ENCODE results near the gene GAA.

Gene GAA

GRCh38 chr17:80110447-80110812 lies 9.0 kb downstream of the GAA start:
- no peaks in the 10 kb centered on the region for H3K36me3 ChIP-seq (ENCODE audit: control insufficient read depth in 2 of 2, insufficient read depth in 2 of 2, low read length in 2 of 2)

DNA sequence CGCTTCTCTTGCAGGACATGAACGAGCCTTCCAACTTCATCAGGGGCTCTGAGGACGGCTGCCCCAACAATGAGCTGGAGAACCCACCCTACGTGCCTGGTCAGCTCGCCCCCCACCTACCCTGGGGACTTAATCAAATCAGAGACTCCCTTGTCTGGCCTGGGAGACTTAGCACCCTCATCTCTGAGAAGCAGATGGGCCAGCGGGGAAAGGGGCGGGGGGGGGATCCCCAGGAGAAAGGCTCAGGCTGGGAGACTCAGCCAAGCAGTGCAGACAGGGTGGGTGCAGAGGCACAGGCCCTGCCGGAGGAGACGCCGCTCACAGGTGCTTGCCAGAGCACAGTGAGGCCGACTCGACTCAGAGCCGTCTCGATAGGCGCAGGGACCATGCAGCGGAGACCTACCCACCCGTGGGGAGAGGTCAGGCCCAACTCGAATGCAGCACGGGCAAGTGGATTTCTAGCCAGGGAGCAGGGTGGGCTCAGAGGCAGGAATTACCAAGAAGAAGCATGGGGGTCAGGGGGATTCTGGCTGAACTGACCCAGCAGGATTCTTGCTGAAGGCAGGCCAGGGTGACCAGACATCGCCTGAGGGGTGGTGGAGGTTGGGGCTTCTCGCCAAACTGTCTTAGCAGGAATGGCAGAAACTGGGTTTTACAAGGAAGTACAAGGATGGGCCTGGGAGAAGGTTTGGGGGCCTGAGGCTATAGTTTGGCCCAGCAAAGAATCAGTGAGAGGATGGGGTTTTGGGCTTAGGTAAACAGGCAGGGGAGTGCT lies 9.7 kb downstream of the GAA start:
- no peaks in the 10 kb centered on the region for H3K4me1 ChIP-seq (ENCODE audit: control insufficient read depth in 2 of 2, insufficient read depth in 2 of 2, low read length in 2 of 2)
- no peak overlapping the region for H3K27ac ChIP-seq (ENCODE audit: low read depth in 2 of 2, low read length in 2 of 2)
- H3K9me3 ChIP-seq (ENCODE audit: control insufficient read depth in 2 of 2, low read length in 2 of 2): no peaks in the 10 kb centered on the region
- no peaks in the 10 kb centered on the region for H3K36me3 ChIP-seq (ENCODE audit: control insufficient read depth in 2 of 2, insufficient read depth in 2 of 2, low read length in 2 of 2)
- no peak overlapping the region for H3K4me3 ChIP-seq (ENCODE audit: low read length in 2 of 2)
- no peak overlapping the region for H3K9ac ChIP-seq (ENCODE audit: low read depth in 1 of 2, low read length in 2 of 2)
- H3K27me3 ChIP-seq (ENCODE audit: control insufficient read depth in 2 of 2, insufficient read depth in 2 of 2, low read length in 2 of 2): no peaks in the 10 kb centered on the region

More at GRCh38 chr17:80110447-80110812, 9.0 kb downstream of the GAA start:
- Histone ChIP-seq H3K4me1 (ENCODE audit: control insufficient read depth in 2 of 2, insufficient read depth in 2 of 2, low read length in 2 of 2) (no peaks in the 10 kb centered on the region), H3K27ac (ENCODE audit: low read depth in 2 of 2, low read length in 2 of 2) (no peak overlapping the region), H3K27me3 (ENCODE audit: control insufficient read depth in 2 of 2, insufficient read depth in 2 of 2, low read length in 2 of 2) (no peaks in the 10 kb centered on the region), H3K4me3 (ENCODE audit: low read length in 2 of 2) (no peak overlapping the region), H3K9ac (ENCODE audit: low read depth in 1 of 2, low read length in 2 of 2) (no peak overlapping the region), H3K9me3 (ENCODE audit: control insufficient read depth in 2 of 2, low read length in 2 of 2) (no peaks in the 10 kb centered on the region)

- Histone ChIP-seq H3K4me3 (ENCODE audit: low read length in 2 of 2) (no peak overlapping the region), H3K27ac (ENCODE audit: low read depth in 2 of 2, low read length in 2 of 2) (no peak overlapping the region), H3K4me1 (ENCODE audit: control insufficient read depth in 2 of 2, insufficient read depth in 2 of 2, low read length in 2 of 2) (no peaks in the 10 kb centered on the region), H3K36me3 (ENCODE audit: control insufficient read depth in 2 of 2, insufficient read depth in 2 of 2, low read length in 2 of 2) (no peaks in the 10 kb centered on the region), H3K9ac (ENCODE audit: low read depth in 1 of 2, low read length in 2 of 2) (no peak overlapping the region), H3K9me3 (ENCODE audit: control insufficient read depth in 2 of 2, low read length in 2 of 2) (no peaks in the 10 kb centered on the region), H3K27me3 (ENCODE audit: control insufficient read depth in 2 of 2, insufficient read depth in 2 of 2, low read length in 2 of 2) (no peaks in the 10 kb centered on the region)
Observed at GRCh38 chr17:80111702-80112470, 10.5 kb downstream of the GAA start.

GRCh38 chr17:80112471-80113032 lies 11.2 kb downstream of the GAA start:
- H3K36me3 ChIP-seq (ENCODE audit: control insufficient read depth in 2 of 2, insufficient read depth in 2 of 2, low read length in 2 of 2): no peaks in the 10 kb centered on the region
- H3K4me1 ChIP-seq (ENCODE audit: control insufficient read depth in 2 of 2, insufficient read depth in 2 of 2, low read length in 2 of 2): no peaks in the 10 kb centered on the region
- no peak overlapping the region for H3K4me3 ChIP-seq (ENCODE audit: low read length in 2 of 2)
- no peak overlapping the region for H3K27ac ChIP-seq (ENCODE audit: low read depth in 2 of 2, low read length in 2 of 2)
- H3K27me3 ChIP-seq (ENCODE audit: control insufficient read depth in 2 of 2, insufficient read depth in 2 of 2, low read length in 2 of 2): no peaks in the 10 kb centered on the region
- no peak overlapping the region for H3K9ac ChIP-seq (ENCODE audit: low read depth in 1 of 2, low read length in 2 of 2)
- no peaks in the 10 kb centered on the region for H3K9me3 ChIP-seq (ENCODE audit: control insufficient read depth in 2 of 2, low read length in 2 of 2)

GRCh38 chr17:80113033-80113484 lies 11.7 kb downstream of the GAA start:
- Histone ChIP-seq H3K9ac (ENCODE audit: low read depth in 1 of 2, low read length in 2 of 2) (no peak overlapping the region), H3K27me3 (ENCODE audit: control insufficient read depth in 2 of 2, insufficient read depth in 2 of 2, low read length in 2 of 2) (no peaks in the 10 kb centered on the region), H3K4me1 (ENCODE audit: control insufficient read depth in 2 of 2, insufficient read depth in 2 of 2, low read length in 2 of 2) (no peaks in the 10 kb centered on the region), H3K4me3 (ENCODE audit: low read length in 2 of 2) (no peak overlapping the region), H3K9me3 (ENCODE audit: control insufficient read depth in 2 of 2, low read length in 2 of 2) (no peaks in the 10 kb centered on the region), H3K36me3 (ENCODE audit: control insufficient read depth in 2 of 2, insufficient read depth in 2 of 2, low read length in 2 of 2) (no peaks in the 10 kb centered on the region), H3K27ac (ENCODE audit: low read depth in 2 of 2, low read length in 2 of 2) (no peak overlapping the region)

GRCh38 chr17:80114758-80115157 lies 13.4 kb downstream of the GAA start:
- no peak overlapping the region for H3K27ac ChIP-seq (ENCODE audit: low read depth in 2 of 2, low read length in 2 of 2)
- H3K9ac ChIP-seq (ENCODE audit: low read depth in 1 of 2, low read length in 2 of 2): no peak overlapping the region
- H3K4me3 ChIP-seq (ENCODE audit: low read length in 2 of 2): no peak overlapping the region
- no peaks in the 10 kb centered on the region for H3K27me3 ChIP-seq (ENCODE audit: control insufficient read depth in 2 of 2, insufficient read depth in 2 of 2, low read length in 2 of 2)
- H3K36me3 ChIP-seq (ENCODE audit: control insufficient read depth in 2 of 2, insufficient read depth in 2 of 2, low read length in 2 of 2): peaks cover 0 to 2% of the 10 kb centered on the region in 2 donors
- no peaks in the 10 kb centered on the region for H3K4me1 ChIP-seq (ENCODE audit: control insufficient read depth in 2 of 2, insufficient read depth in 2 of 2, low read length in 2 of 2)
- no peaks in the 10 kb centered on the region for H3K9me3 ChIP-seq (ENCODE audit: control insufficient read depth in 2 of 2, low read length in 2 of 2)

- Histone ChIP-seq H3K4me1 (ENCODE audit: control insufficient read depth in 2 of 2, insufficient read depth in 2 of 2, low read length in 2 of 2) (no peaks in the 10 kb centered on the region), H3K9ac (ENCODE audit: low read depth in 1 of 2, low read length in 2 of 2) (no peak overlapping the region), H3K36me3 (ENCODE audit: control insufficient read depth in 2 of 2, insufficient read depth in 2 of 2, low read length in 2 of 2) (peaks cover 0 to 2% of the 10 kb centered on the region in 2 donors), H3K27ac (ENCODE audit: low read depth in 2 of 2, low read length in 2 of 2) (no peak overlapping the region), H3K4me3 (ENCODE audit: low read length in 2 of 2) (no peak overlapping the region), H3K9me3 (ENCODE audit: control insufficient read depth in 2 of 2, low read length in 2 of 2) (no peaks in the 10 kb centered on the region), H3K27me3 (ENCODE audit: control insufficient read depth in 2 of 2, insufficient read depth in 2 of 2, low read length in 2 of 2) (no peaks in the 10 kb centered on the region)
Observed at GRCh38 chr17:80115159-80115558, 13.8 kb downstream of the GAA start.

DNA sequence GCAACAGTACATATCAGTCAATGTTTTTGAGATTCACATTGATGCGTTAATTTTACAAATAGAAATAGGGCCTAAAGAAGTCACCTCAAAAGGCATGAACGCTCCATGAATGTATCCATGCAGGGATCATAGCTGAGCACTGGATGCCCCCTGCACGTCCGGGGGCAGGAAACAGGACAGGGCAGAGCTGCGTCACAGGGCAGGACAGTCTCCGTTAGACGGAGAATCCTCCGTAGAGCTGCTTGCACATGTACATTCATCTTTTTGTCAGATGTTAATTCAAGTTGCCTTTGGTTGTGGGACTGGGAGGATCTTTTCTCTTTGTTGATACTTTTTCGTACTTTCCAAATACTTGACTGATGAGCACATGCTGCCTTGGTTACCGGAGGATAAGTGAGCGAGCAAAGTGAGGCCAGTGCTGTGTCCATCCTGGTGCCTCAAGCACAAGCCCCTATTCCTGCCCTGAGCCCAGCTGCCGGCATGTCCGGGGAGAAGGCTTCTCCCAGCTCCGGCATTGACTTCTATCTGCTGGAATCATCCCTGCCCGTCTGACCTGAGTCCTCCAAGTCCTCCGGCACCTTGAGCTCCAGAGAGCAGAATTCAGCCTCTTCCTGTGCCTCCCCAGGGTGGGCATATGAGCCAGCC lies 15.0 kb downstream of the GAA start:
- Histone ChIP-seq H3K4me3 (ENCODE audit: low read length in 2 of 2) (no peak overlapping the region), H3K4me1 (ENCODE audit: control insufficient read depth in 2 of 2, insufficient read depth in 2 of 2, low read length in 2 of 2) (no peaks in the 10 kb centered on the region), H3K27me3 (ENCODE audit: control insufficient read depth in 2 of 2, insufficient read depth in 2 of 2, low read length in 2 of 2) (no peaks in the 10 kb centered on the region), H3K9ac (ENCODE audit: low read depth in 1 of 2, low read length in 2 of 2) (no peak overlapping the region), H3K36me3 (ENCODE audit: control insufficient read depth in 2 of 2, insufficient read depth in 2 of 2, low read length in 2 of 2) (peaks cover 0 to 2% of the 10 kb centered on the region in 2 donors), H3K27ac (ENCODE audit: low read depth in 2 of 2, low read length in 2 of 2) (no peak overlapping the region), H3K9me3 (ENCODE audit: control insufficient read depth in 2 of 2, low read length in 2 of 2) (no peaks in the 10 kb centered on the region)

DNA sequence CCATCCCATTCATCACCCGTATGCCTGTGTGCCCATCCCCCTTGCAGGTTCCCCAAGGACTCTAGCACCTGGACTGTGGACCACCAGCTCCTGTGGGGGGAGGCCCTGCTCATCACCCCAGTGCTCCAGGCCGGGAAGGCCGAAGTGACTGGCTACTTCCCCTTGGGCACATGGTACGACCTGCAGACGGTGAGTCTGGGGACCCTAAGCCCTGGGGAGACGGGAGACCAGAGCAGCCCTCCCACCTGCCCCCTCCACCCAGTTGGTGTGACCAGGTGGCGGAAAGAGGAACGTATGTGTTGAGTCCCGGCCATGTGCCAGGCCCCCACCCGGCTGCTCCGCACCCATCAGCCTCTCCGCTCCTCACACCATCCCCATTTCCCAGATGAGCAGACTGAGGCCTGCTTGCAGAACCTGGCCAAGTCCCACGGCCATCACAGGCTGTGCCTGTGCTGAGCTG lies 15.6 kb downstream of the GAA start:
- Histone ChIP-seq H3K36me3 (ENCODE audit: control insufficient read depth in 2 of 2, insufficient read depth in 2 of 2, low read length in 2 of 2) (peaks cover 0 to 2% of the 10 kb centered on the region in 2 donors), H3K4me1 (ENCODE audit: control insufficient read depth in 2 of 2, insufficient read depth in 2 of 2, low read length in 2 of 2) (no peaks in the 10 kb centered on the region), H3K9me3 (ENCODE audit: control insufficient read depth in 2 of 2, low read length in 2 of 2) (no peaks in the 10 kb centered on the region)

More for the DNA sequence above, 15.6 kb downstream of the GAA start:
- H3K9ac ChIP-seq (ENCODE audit: low read depth in 1 of 2, low read length in 2 of 2): no peak overlapping the region
- H3K27me3 ChIP-seq (ENCODE audit: control insufficient read depth in 2 of 2, insufficient read depth in 2 of 2, low read length in 2 of 2): no peaks in the 10 kb centered on the region
- H3K4me3 ChIP-seq (ENCODE audit: low read length in 2 of 2): no peak overlapping the region
- no peak overlapping the region for H3K27ac ChIP-seq (ENCODE audit: low read depth in 2 of 2, low read length in 2 of 2)

Data from mucosa of rectum (tissue), 2 donors.